ENCODE measurements around the gene ZNF691.
A peak's percentile ranks its signal among the peaks of the same experiment; 100 is the strongest.

ZNF691 gene

DNA sequence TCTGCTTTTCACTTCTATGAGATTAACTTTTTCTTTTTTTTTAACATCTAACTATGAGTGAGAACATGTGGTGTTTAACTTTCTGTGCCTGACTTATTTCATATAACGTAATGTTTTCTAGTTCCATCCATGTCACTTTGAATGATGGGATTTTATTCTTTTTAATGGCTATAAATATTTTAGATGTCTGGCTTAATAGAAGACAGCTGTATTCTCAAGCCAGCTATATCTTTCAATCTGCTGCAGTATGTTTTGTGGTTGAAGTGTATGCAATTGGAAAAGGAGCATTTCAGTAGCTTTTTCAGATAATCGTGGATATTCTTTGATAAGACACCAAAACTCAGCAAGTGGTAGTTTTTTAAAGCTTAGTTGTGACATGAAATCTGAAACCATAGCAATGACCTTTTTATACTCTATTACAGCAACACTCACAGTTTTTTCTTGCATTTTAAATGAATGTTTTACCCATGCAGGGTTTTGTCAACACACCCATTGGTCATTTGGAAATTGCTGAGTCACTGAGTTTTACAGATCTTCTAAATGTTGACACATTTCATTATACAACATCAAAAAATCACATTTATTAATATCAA lies 23.5 kb upstream of the ZNF691 start (continued):
- TF ChIP-seq, protein P1, sequence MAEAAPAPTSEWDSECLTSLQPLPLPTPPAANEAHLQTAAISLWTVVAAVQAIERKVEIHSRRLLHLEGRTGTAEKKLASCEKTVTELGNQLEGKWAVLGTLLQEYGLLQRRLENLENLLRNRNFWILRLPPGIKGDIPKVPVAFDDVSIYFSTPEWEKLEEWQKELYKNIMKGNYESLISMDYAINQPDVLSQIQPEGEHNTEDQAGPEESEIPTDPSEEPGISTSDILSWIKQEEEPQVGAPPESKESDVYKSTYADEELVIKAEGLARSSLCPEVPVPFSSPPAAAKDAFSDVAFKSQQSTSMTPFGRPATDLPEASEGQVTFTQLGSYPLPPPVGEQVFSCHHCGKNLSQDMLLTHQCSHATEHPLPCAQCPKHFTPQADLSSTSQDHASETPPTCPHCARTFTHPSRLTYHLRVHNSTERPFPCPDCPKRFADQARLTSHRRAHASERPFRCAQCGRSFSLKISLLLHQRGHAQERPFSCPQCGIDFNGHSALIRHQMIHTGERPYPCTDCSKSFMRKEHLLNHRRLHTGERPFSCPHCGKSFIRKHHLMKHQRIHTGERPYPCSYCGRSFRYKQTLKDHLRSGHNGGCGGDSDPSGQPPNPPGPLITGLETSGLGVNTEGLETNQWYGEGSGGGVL (tag by site-specific recombination; IDR thresholded peaks at IDR 0.05) = no peak
- TF ChIP-seq ZNF701 (tag by site-specific recombination; IDR thresholded peaks at IDR 0.05) (no peak), OSR2 (tag by site-specific recombination; IDR thresholded peaks at IDR 0.05) (peak; percentile 56), ZNF112 (tag by site-specific recombination; IDR thresholded peaks at IDR 0.05) (no peak), ZBTB17 (tag by site-specific recombination; IDR thresholded peaks at IDR 0.05) (no peak), ZNF16 (tag by site-specific recombination; IDR thresholded peaks at IDR 0.05; ENCODE audit: low read depth) (no peak), ZNF473 (tag by site-specific recombination; IDR thresholded peaks at IDR 0.05) (no peak), BCL11B (tag by site-specific recombination; IDR thresholded peaks at IDR 0.05; ENCODE audit: low read depth) (no peak), ZNF184 (tag by site-specific recombination; IDR thresholded peaks at IDR 0.05) (no peak), SP7 (tag by site-specific recombination; IDR thresholded peaks at IDR 0.05) (0 out of 2 replicates have a peak, but pooled peaks have one; percentile 15), ZNF416 (tag by site-specific recombination; IDR thresholded peaks at IDR 0.05) (no peak), ZSCAN30 (tag by site-specific recombination; IDR thresholded peaks at IDR 0.05) (no peak), ZNF175 (tag by site-specific recombination; IDR thresholded peaks at IDR 0.05) (no peak), ZBTB7A (tag by site-specific recombination; IDR thresholded peaks at IDR 0.05; ENCODE audit: low read depth) (no peak), ZBTB8A (tag by site-specific recombination; IDR thresholded peaks at IDR 0.05) (peak; percentile 25; the same call in 1 of the 2 replicates), ZNF19 (tag by site-specific recombination; IDR thresholded peaks at IDR 0.05; ENCODE audit: low read depth) (no peak), GLIS1 (tag by site-specific recombination; IDR thresholded peaks at IDR 0.05) (peak; percentile 36; the same call in 1 of the 2 replicates), KLF1 (tag by site-specific recombination; IDR thresholded peaks at IDR 0.05) (no peak), ZBTB48 (tag by site-specific recombination; IDR thresholded peaks at IDR 0.05) (no peak), ZNF837 (tag by site-specific recombination; IDR thresholded peaks at IDR 0.05) (no peak), ZNF223 (tag by site-specific recombination; IDR thresholded peaks at IDR 0.05) (no peak), TRIM28 (IDR thresholded peaks at IDR 0.05; ENCODE audit: borderline replicate concordance, low read length) (0 out of 2 replicates have a peak, but pooled peaks have one; percentile 16), ZNF391 (tag by site-specific recombination; IDR thresholded peaks at IDR 0.05; ENCODE audit: borderline replicate concordance, low read depth) (no peak), ZNF10 (tag by site-specific recombination; IDR thresholded peaks at IDR 0.05) (no peak), ZNF561 (tag by site-specific recombination; IDR thresholded peaks at IDR 0.05; ENCODE audit: borderline replicate concordance) (no peak), ZNF292 (tag by site-specific recombination; IDR thresholded peaks at IDR 0.05; ENCODE audit: borderline replicate concordance, low read depth) (no peak), ZNF626 (tag by site-specific recombination; IDR thresholded peaks at IDR 0.05) (no peak), ZNF623 (tag by site-specific recombination; IDR thresholded peaks at IDR 0.05) (no peak), ZNF777 (tag by site-specific recombination; IDR thresholded peaks at IDR 0.05; ENCODE audit: borderline replicate concordance) (no peak), ZNF324 (tag by site-specific recombination; IDR thresholded peaks at IDR 0.05) (no peak)
- TF ChIP-seq, protein P2, sequence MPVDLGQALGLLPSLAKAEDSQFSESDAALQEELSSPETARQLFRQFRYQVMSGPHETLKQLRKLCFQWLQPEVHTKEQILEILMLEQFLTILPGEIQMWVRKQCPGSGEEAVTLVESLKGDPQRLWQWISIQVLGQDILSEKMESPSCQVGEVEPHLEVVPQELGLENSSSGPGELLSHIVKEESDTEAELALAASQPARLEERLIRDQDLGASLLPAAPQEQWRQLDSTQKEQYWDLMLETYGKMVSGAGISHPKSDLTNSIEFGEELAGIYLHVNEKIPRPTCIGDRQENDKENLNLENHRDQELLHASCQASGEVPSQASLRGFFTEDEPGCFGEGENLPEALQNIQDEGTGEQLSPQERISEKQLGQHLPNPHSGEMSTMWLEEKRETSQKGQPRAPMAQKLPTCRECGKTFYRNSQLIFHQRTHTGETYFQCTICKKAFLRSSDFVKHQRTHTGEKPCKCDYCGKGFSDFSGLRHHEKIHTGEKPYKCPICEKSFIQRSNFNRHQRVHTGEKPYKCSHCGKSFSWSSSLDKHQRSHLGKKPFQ (tag by site-specific recombination; IDR thresholded peaks at IDR 0.05) = no peak
- TF ChIP-seq, protein P3, sequence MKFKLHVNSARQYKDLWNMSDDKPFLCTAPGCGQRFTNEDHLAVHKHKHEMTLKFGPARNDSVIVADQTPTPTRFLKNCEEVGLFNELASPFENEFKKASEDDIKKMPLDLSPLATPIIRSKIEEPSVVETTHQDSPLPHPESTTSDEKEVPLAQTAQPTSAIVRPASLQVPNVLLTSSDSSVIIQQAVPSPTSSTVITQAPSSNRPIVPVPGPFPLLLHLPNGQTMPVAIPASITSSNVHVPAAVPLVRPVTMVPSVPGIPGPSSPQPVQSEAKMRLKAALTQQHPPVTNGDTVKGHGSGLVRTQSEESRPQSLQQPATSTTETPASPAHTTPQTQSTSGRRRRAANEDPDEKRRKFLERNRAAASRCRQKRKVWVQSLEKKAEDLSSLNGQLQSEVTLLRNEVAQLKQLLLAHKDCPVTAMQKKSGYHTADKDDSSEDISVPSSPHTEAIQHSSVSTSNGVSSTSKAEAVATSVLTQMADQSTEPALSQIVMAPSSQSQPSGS (tag by site-specific recombination; IDR thresholded peaks at IDR 0.05; ENCODE audit: low read depth) = no peak
- TF ChIP-seq, protein P4, sequence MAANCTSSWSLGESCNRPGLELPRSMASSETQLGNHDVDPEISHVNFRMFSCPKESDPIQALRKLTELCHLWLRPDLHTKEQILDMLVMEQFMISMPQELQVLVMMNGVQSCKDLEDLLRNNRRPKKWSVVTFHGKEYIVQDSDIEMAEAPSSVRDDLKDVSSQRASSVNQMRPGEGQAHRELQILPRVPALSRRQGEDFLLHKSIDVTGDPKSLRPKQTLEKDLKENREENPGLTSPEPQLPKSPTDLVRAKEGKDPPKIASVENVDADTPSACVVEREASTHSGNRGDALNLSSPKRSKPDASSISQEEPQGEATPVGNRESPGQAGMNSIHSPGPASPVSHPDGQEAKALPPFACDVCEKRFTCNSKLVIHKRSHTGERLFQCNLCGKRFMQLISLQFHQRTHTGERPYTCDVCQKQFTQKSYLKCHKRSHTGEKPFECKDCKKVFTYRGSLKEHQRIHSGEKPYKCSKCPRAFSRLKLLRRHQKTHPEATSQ (tag by site-specific recombination; IDR thresholded peaks at IDR 0.05) = no peak
- TF ChIP-seq, protein P5, sequence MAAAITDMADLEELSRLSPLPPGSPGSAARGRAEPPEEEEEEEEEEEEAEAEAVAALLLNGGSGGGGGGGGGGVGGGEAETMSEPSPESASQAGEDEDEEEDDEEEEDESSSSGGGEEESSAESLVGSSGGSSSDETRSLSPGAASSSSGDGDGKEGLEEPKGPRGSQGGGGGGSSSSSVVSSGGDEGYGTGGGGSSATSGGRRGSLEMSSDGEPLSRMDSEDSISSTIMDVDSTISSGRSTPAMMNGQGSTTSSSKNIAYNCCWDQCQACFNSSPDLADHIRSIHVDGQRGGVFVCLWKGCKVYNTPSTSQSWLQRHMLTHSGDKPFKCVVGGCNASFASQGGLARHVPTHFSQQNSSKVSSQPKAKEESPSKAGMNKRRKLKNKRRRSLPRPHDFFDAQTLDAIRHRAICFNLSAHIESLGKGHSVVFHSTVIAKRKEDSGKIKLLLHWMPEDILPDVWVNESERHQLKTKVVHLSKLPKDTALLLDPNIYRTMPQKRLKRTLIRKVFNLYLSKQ (tag by site-specific recombination; IDR thresholded peaks at IDR 0.05; ENCODE audit: borderline replicate concordance) = no peak
